ENCODE results near the gene CPEB1. TPM values are rescaled to one million over a fixed set of nuclear protein-coding genes. Genes with fewer than 3 reads are reported as not detected.
A peak's percentile ranks its signal among the peaks of the same experiment; 100 is the strongest.

Gene CPEB1
- total RNA-seq, 4 donors from 2014 or later, result 0.97 to 5.2 (median 2.5) TPM

- WGBS, result 93% methylated on average over 7 of the region's 10 CpGs
- Histone ChIP-seq H3K4me1 (no peaks in the 10 kb centered on the region), H3K27ac (no peak overlapping the region), H3K27me3 (no peaks in the 10 kb centered on the region), H3K4me3 (no peak overlapping the region), H3K36me3 (no peaks in the 10 kb centered on the region), H3K9me3 (no peaks in the 10 kb centered on the region)
- DNase-seq (ENCODE audit: low spot score in 2 of 2), result no peak
- TF ChIP-seq EP300 (IDR thresholded peaks at IDR 0.05) (no peak), POLR2A (IDR thresholded peaks at IDR 0.05) (no peak), CTCF (IDR thresholded peaks at IDR 0.05) (no peak)
These were observed 19.4 kb upstream of the CPEB1 start for GRCh38 chr15:82666606-82667005.

- Histone ChIP-seq H3K27ac (no peak overlapping the region), H3K4me3 (no peak overlapping the region), H3K4me1 (no peaks in the 10 kb centered on the region), H3K36me3 (no peaks in the 10 kb centered on the region), H3K9me3 (no peaks in the 10 kb centered on the region), H3K27me3 (no peaks in the 10 kb centered on the region)
- DNase-seq (ENCODE audit: low spot score in 2 of 2), result peak in 1 of 2 donors; percentile 60
- WGBS, result 92% methylated on average over 5 of the region's 5 CpGs
- TF ChIP-seq EP300 (IDR thresholded peaks at IDR 0.05), result no peak
- TF ChIP-seq CTCF (IDR thresholded peaks at IDR 0.05), result no peak
- no peak for TF ChIP-seq POLR2AphosphoS5 (IDR thresholded peaks at IDR 0.05)
- TF ChIP-seq POLR2A (IDR thresholded peaks at IDR 0.05), result no peak
These were observed 16.9 kb upstream of the CPEB1 start for GRCh38 chr15:82664021-82664420.

- 25% methylated on average over 4 of the region's 4 CpGs for WGBS
- no peaks in the 10 kb centered on the region for H3K27me3 ChIP-seq
- no peak overlapping the region for H3K4me3 ChIP-seq
- no peaks in the 10 kb centered on the region for H3K4me1 ChIP-seq
- H3K9me3 ChIP-seq, result no peaks in the 10 kb centered on the region
- H3K36me3 ChIP-seq, result no peaks in the 10 kb centered on the region
- no peak for TF ChIP-seq CTCF (IDR thresholded peaks at IDR 0.05)
- TF ChIP-seq POLR2A (IDR thresholded peaks at IDR 0.05), result no peak
- TF ChIP-seq EP300 (IDR thresholded peaks at IDR 0.05), result no peak
- TF ChIP-seq POLR2AphosphoS5 (IDR thresholded peaks at IDR 0.05), result no peak
- no peak overlapping the region for H3K27ac ChIP-seq
- peak in 1 of 2 donors; percentile 77 for DNase-seq (ENCODE audit: low spot score in 2 of 2)
These were observed 16.0 kb upstream of the CPEB1 start for GRCh38 chr15:82663186-82663600.

- no peaks in the 10 kb centered on the region for H3K9me3 ChIP-seq
- TF ChIP-seq EP300 (IDR thresholded peaks at IDR 0.05) (no peak), POLR2A (IDR thresholded peaks at IDR 0.05) (no peak), CTCF (IDR thresholded peaks at IDR 0.05) (no peak)
- no peaks in the 10 kb centered on the region for H3K4me1 ChIP-seq
- no peaks in the 10 kb centered on the region for H3K27me3 ChIP-seq
- 86% methylated on average over 8 of the region's 9 CpGs for WGBS
- DNase-seq (ENCODE audit: low spot score in 2 of 2), result peak in 1 of 2 donors; percentile 56
- no peaks in the 10 kb centered on the region for H3K36me3 ChIP-seq
- no peak overlapping the region for H3K4me3 ChIP-seq
- H3K27ac ChIP-seq, result no peak overlapping the region
These were observed 15.5 kb upstream of the CPEB1 start for GRCh38 chr15:82662641-82663040.

GRCh38 chr15:82660378-82660777, 13.2 kb upstream of the CPEB1 start:
- DNase-seq (ENCODE audit: low spot score in 2 of 2), result peak in 1 of 2 donors; percentile 24
- no peak overlapping the region for H3K27ac ChIP-seq
- no peaks in the 10 kb centered on the region for H3K4me1 ChIP-seq
- 48% methylated on average over 1 of the region's 1 CpG for WGBS
- no peaks in the 10 kb centered on the region for H3K9me3 ChIP-seq
- no peaks in the 10 kb centered on the region for H3K36me3 ChIP-seq
- H3K27me3 ChIP-seq, result no peaks in the 10 kb centered on the region
- H3K4me3 ChIP-seq, result no peak overlapping the region
- no peak for TF ChIP-seq EP300 (IDR thresholded peaks at IDR 0.05)

- H3K4me1 ChIP-seq, result no peaks in the 10 kb centered on the region
- no peak overlapping the region for H3K27ac ChIP-seq
- peaks cover 3% of the 10 kb centered on the region for H3K27me3 ChIP-seq
- no peak overlapping the region for H3K4me3 ChIP-seq
- DNase-seq (ENCODE audit: low spot score in 2 of 2), result peak in 1 of 2 donors; percentile 52
- 73% methylated on average over 7 of the region's 7 CpGs for WGBS
- TF ChIP-seq POLR2A (IDR thresholded peaks at IDR 0.05), result no peak
- no peak for TF ChIP-seq EP300 (IDR thresholded peaks at IDR 0.05)
- TF ChIP-seq POLR2AphosphoS5 (IDR thresholded peaks at IDR 0.05), result no peak
- TF ChIP-seq CTCF (IDR thresholded peaks at IDR 0.05), result no peak
- no peaks in the 10 kb centered on the region for H3K36me3 ChIP-seq
- no peaks in the 10 kb centered on the region for H3K9me3 ChIP-seq
These were observed 9.6 kb upstream of the CPEB1 start for GRCh38 chr15:82656641-82657266.

Measured in suprapubic skin (tissue), 4 donors.